ENCODE results near the gene TMEM87B. TPM values are rescaled to one million over a fixed set of nuclear protein-coding genes. Genes with fewer than 3 reads are reported as not detected.

Gene TMEM87B
- total RNA-seq, 4 donors from 2014 or later = 12.5 to 25.4 (median 22.8) TPM

DNA sequence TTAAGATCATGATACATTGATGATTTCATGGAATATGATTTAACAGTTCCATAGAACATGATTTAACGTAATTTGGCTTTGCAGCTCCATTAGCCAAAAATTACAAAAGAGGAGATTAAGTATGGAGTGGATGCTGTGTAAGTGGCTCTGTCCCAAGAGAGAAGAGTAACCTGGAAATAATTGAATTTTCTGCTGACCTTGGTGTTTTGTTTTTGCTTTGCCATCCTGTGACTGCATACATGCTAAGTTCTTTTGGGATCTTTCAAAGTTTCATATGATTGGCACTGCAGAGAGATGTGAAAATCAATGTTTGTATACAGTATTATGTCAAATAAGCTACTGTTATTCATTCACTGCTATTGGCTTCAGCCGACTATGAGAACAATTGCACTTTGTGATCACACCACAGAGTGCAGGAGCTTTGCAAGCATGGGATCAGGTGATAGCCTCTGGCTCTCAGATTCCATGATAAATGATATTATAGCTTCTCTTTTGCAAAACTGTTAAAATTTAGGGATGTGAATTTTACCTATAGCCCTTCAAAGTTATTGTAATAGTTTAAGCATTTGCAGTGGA lies 46.1 kb upstream of the TMEM87B start:
- Histone ChIP-seq H3K4me3 (no peak overlapping the region), H3K27me3 (no peaks in the 10 kb centered on the region), H3K9me3 (no peaks in the 10 kb centered on the region), H3K27ac (no peak overlapping the region), H3K4me1 (peaks cover 0 to 11% (median 0%) of the 10 kb centered on the region in 3 donors), H3K36me3 (peaks cover 0 to 93% of the 10 kb centered on the region in 2 donors)
- TF ChIP-seq POLR2AphosphoS5 (IDR thresholded peaks at IDR 0.05) = no peak
- ATAC-seq = no peak
- WGBS, 2 donors (ENCODE audit: low coverage in 1 of 2) = 68 to 90% methylated on average over 2 of the region's 2 CpGs

GRCh38 chr2:112010751-112011150 lies 44.3 kb upstream of the TMEM87B start:
- Histone ChIP-seq H3K36me3 (peaks cover 0 to 87% of the 10 kb centered on the region in 2 donors), H3K9me3 (no peaks in the 10 kb centered on the region), H3K4me1 (peaks cover 0 to 8% (median 0%) of the 10 kb centered on the region in 3 donors), H3K27ac (no peak overlapping the region), H3K4me3 (no peak overlapping the region), H3K27me3 (no peaks in the 10 kb centered on the region)
- WGBS, 2 donors (ENCODE audit: low coverage in 1 of 2) = 69% methylated on average over 4 of the region's 10 CpGs; no CpG with 5 or more reads in 1 of the 2 donors
- TF ChIP-seq CTCF (IDR thresholded peaks at IDR 0.05) (no peak), POLR2A (IDR thresholded peaks at IDR 0.05) (no peak), EP300 (IDR thresholded peaks at IDR 0.05) (no peak), POLR2AphosphoS5 (IDR thresholded peaks at IDR 0.05) (no peak)
- no peak for ATAC-seq

- no peak for TF ChIP-seq POLR2A (IDR thresholded peaks at IDR 0.05)
- TF ChIP-seq EP300 (IDR thresholded peaks at IDR 0.05) = no peak
- no peak for TF ChIP-seq CTCF (IDR thresholded peaks at IDR 0.05)
- no peak for TF ChIP-seq POLR2AphosphoS5 (IDR thresholded peaks at IDR 0.05)
- H3K36me3 ChIP-seq = peaks cover 0 to 86% of the 10 kb centered on the region in 2 donors
- no peak for ATAC-seq
Measured at GRCh38 chr2:112012556-112012955, 42.5 kb upstream of the TMEM87B start.

DNA sequence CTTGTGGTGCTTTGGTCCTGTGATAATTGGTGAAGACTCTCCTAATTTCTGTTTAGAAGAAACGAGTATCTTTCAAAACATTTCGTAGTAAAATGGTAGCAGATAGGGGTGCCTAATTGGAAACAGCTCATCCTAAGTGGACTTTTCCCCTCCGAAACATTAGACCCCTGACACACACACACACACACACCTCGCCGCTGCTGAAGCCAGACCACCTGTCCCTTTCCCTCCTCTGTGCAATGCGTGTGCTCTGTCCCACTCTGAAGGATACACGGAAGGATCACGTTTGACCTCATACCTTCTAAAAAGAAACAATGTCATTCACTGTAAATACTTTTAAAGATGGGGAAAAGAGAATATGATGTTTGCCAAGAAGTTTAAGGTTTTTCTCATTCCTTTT lies 36.2 kb upstream of the TMEM87B start:
- H3K4me1 ChIP-seq = no peaks in the 10 kb centered on the region
- 60 to 87% methylated on average over 4 to 8 of the region's 8 CpGs for WGBS, 2 donors (ENCODE audit: low coverage in 1 of 2)
- ATAC-seq = no peak
- H3K27me3 ChIP-seq = no peaks in the 10 kb centered on the region
- no peak overlapping the region for H3K4me3 ChIP-seq
- no peak overlapping the region for H3K27ac ChIP-seq
- no peaks in the 10 kb centered on the region for H3K9me3 ChIP-seq
- no peak for TF ChIP-seq POLR2AphosphoS5 (IDR thresholded peaks at IDR 0.05)
- TF ChIP-seq POLR2A (IDR thresholded peaks at IDR 0.05) = no peak
- TF ChIP-seq EP300 (IDR thresholded peaks at IDR 0.05) = no peak
- H3K36me3 ChIP-seq = peaks cover 0 to 81% of the 10 kb centered on the region in 2 donors

More at GRCh38 chr2:112012556-112012955, 42.5 kb upstream of the TMEM87B start:
- 77 to 90% methylated on average over 2 to 3 of the region's 5 CpGs for WGBS, 2 donors (ENCODE audit: low coverage in 1 of 2)
- H3K9me3 ChIP-seq = no peaks in the 10 kb centered on the region
- no peaks in the 10 kb centered on the region for H3K27me3 ChIP-seq
- H3K4me3 ChIP-seq = no peak overlapping the region
- H3K4me1 ChIP-seq = no peaks in the 10 kb centered on the region
- no peak overlapping the region for H3K27ac ChIP-seq

- H3K4me1 ChIP-seq = no peaks in the 10 kb centered on the region
- no peaks in the 10 kb centered on the region for H3K9me3 ChIP-seq
- no peak overlapping the region for H3K4me3 ChIP-seq
- 53 to 70% methylated on average over 2 to 4 of the region's 4 CpGs for WGBS, 2 donors (ENCODE audit: low coverage in 1 of 2)
- no peaks in the 10 kb centered on the region for H3K27me3 ChIP-seq
- TF ChIP-seq POLR2A (IDR thresholded peaks at IDR 0.05) (no peak), EP300 (IDR thresholded peaks at IDR 0.05) (no peak), POLR2AphosphoS5 (IDR thresholded peaks at IDR 0.05) (no peak), CTCF (IDR thresholded peaks at IDR 0.05) (no peak)
- H3K36me3 ChIP-seq = peaks cover 0 to 86% of the 10 kb centered on the region in 2 donors
- no peak for ATAC-seq
- no peak overlapping the region for H3K27ac ChIP-seq
Measured at GRCh38 chr2:112019569-112019982, 35.5 kb upstream of the TMEM87B start.

GRCh38 chr2:112020561-112020960 lies 34.5 kb upstream of the TMEM87B start:
- H3K27me3 ChIP-seq = no peaks in the 10 kb centered on the region
- peaks cover 0 to 89% of the 10 kb centered on the region in 2 donors for H3K36me3 ChIP-seq
- no CpG with 5 or more reads among the region's 3 CpGs for WGBS, 2 donors (ENCODE audit: low coverage in 1 of 2)
- ATAC-seq = no peak
- H3K27ac ChIP-seq = no peak overlapping the region
- no peaks in the 10 kb centered on the region for H3K9me3 ChIP-seq
- H3K4me3 ChIP-seq = no peak overlapping the region
- H3K4me1 ChIP-seq = no peaks in the 10 kb centered on the region
- no peak for TF ChIP-seq EP300 (IDR thresholded peaks at IDR 0.05)
